ENCODE data around the gene SLC25A34. TPM values are rescaled to one million over a fixed set of nuclear protein-coding genes. Genes with fewer than 3 reads are reported as not detected.

Gene SLC25A34
- total and polyA plus RNA-seq, 8 donors: 1.4 to 6.2 (median 4.2) TPM

GRCh38 chr1:15761366-15762128 is 25.5 kb downstream of the SLC25A34 start:
- DNase-seq (no peak), ATAC-seq (no peak)
- Histone ChIP-seq H3K36me3 (no peaks in the 10 kb centered on the region), H3K27me3 (peaks cover 14 to 63% of the 10 kb centered on the region in 2 donors), H3K9me3 (no peaks in the 10 kb centered on the region), H3K27ac (peak overlapping the region; percentile 37 to 65), H3K4me3 (no peak overlapping the region), H3K4me1 (peaks cover 11 to 27% of the 10 kb centered on the region in 2 donors)
- TF ChIP-seq CTCF (IDR thresholded peaks at IDR 0.05): no peak
- intact Hi-C loops (cut with DNase I): no loop called here

GRCh38 chr1:15762546-15762945 is 26.5 kb downstream of the SLC25A34 start:
- ATAC-seq (no peak), DNase-seq (no peak)
- H3K27me3 ChIP-seq: peaks cover 14 to 53% of the 10 kb centered on the region in 2 donors
- no peak overlapping the region for H3K4me3 ChIP-seq
- H3K36me3 ChIP-seq: no peaks in the 10 kb centered on the region
- peaks cover 9 to 18% of the 10 kb centered on the region in 2 donors for H3K4me1 ChIP-seq
- H3K27ac ChIP-seq: no peak overlapping the region
- no peaks in the 10 kb centered on the region for H3K9me3 ChIP-seq
- intact Hi-C loops (cut with DNase I): no loop called here
- TF ChIP-seq CTCF (IDR thresholded peaks at IDR 0.05): no peak

- peaks cover 9 to 35% of the 10 kb centered on the region in 2 donors for H3K27me3 ChIP-seq
Measured at GRCh38 chr1:15764269-15764764, 28.3 kb downstream of the SLC25A34 start.

GRCh38 chr1:15764890-15765289 is 28.8 kb downstream of the SLC25A34 start:
- H3K27ac ChIP-seq: no peak overlapping the region
- no peak for ATAC-seq

More at GRCh38 chr1:15764269-15764764, 28.3 kb downstream of the SLC25A34 start:
- no peaks in the 10 kb centered on the region for H3K9me3 ChIP-seq
- intact Hi-C loops (cut with DNase I): no loop called here
- no peak for TF ChIP-seq CTCF (IDR thresholded peaks at IDR 0.05)
- no peaks in the 10 kb centered on the region for H3K36me3 ChIP-seq
- DNase-seq: no peak
- peaks cover 1 to 3% of the 10 kb centered on the region in 2 donors for H3K4me1 ChIP-seq
- H3K27ac ChIP-seq: no peak overlapping the region
- H3K4me3 ChIP-seq: no peak overlapping the region
- no peak for ATAC-seq

More at GRCh38 chr1:15764890-15765289, 28.8 kb downstream of the SLC25A34 start:
- intact Hi-C loops (cut with DNase I): no loop called here
- H3K27me3 ChIP-seq: peaks cover 5 to 29% of the 10 kb centered on the region in 2 donors
- peaks cover 0 to under 1% of the 10 kb centered on the region in 2 donors for H3K36me3 ChIP-seq
- no peak overlapping the region for H3K4me3 ChIP-seq
- H3K4me1 ChIP-seq: peaks cover 0 to 3% of the 10 kb centered on the region in 2 donors
- peak in 1 of 4 donors; percentile 79 for DNase-seq
- H3K9me3 ChIP-seq: no peaks in the 10 kb centered on the region
- TF ChIP-seq CTCF (IDR thresholded peaks at IDR 0.05): no peak
